Spleen (tissue), 7 donors: Measurements from ENCODE around the gene NYNRIN.

Source experiments
- CTCF ChIP-seq, 11 experiments: fragments of 200-600 bp in 7 of 11; fragments of 450-650 bp in 4 of 11; sonication (generic) in 4 of 11; IDR thresholded peaks in 8 of 11; conservative IDR thresholded peaks in 3 of 11; 1 replicate in 7 of 11; 2 replicates in 4 of 11; pipeline versions ENCODE4 v1.4.0 to v1.8.0; 2016 to 2021; ENCODE audit warnings: antibody characterized with exemption in 11 of 11, inconsistent platforms in 4 of 11, mild to moderate bottlenecking in 1 of 11
- POLR2A ChIP-seq, 3 donors: fragments of 450-650 bp; IDR thresholded peaks; one replicate each; pipeline ENCODE4 v1.5.1; 2017; ENCODE audit warnings: antibody characterized with exemption in 3 of 3, mild to moderate bottlenecking in 1 of 3
- POLR2AphosphoS5 ChIP-seq, 3 donors: sonication (generic); formaldehyde crosslinking; IDR thresholded peaks; one replicate each; pipeline ENCODE4 v1.5.1; 2017; ENCODE audit warnings: antibody characterized with exemption in 3 of 3
- donor health status: DM: no; HTN: no; CAD: no; lungs with moderate emphysema.
- donor health status: DM: no; HTN: no; CAD: no.
- donor health status: DM: no; HTN: no; CAD: no.

GRCh38 chr14:24408764-24409163, 10.0 kb downstream of the NYNRIN start:
- TF ChIP-seq CTCF (IDR thresholded peaks at IDR 0.05 in 8 of 11, conservative IDR thresholded peaks at IDR 0.05 in 3 of 11) (no peak), POLR2AphosphoS5 (IDR thresholded peaks at IDR 0.05) (no peak), POLR2A (IDR thresholded peaks at IDR 0.05) (no peak)
